ENCODE data around the gene UBE3A. TPM values are rescaled to one million over a fixed set of nuclear protein-coding genes. Genes with fewer than 3 reads are reported as not detected.

Gene UBE3A
- total RNA-seq, 3 donors from 2014 or later (not counting 1 experiment from before 2014, with no cell fraction given) = 119 to 131 (median 122) TPM

GRCh38 chr15:25433118-25433865 is 5.5 kb downstream of the UBE3A start:
- Mint-ChIP-seq H3K36me3 (no peaks in the 10 kb centered on the region), H3K4me1 (peaks cover 60 to 64% of the 10 kb centered on the region in 2 donors), H3K9me3 (no peaks in the 10 kb centered on the region), H3K27me3 (ENCODE audit: low read depth in 2 of 2) (no peaks in the 10 kb centered on the region), H3K27ac (peak overlapping the region; percentile 10 to 21), H3K4me3 (no peak overlapping the region)
- DNase-seq (no peak), ATAC-seq (no peak)
- 84% methylated on average over 19 of the region's 20 CpGs for WGBS (ENCODE audit: insufficient coverage)
- Histone ChIP-seq H3K9me3 (ENCODE audit: control insufficient read depth, insufficient read depth, low read length) (no peaks in the 10 kb centered on the region), H3K27ac (ENCODE audit: low read length) (no peak overlapping the region), H3K27me3 (ENCODE audit: control insufficient read depth, insufficient read depth, low read length) (no peaks in the 10 kb centered on the region), H3K4me1 (ENCODE audit: control insufficient read depth, insufficient read depth, low read length) (peaks cover 9% of the 10 kb centered on the region), H3K36me3 (ENCODE audit: control insufficient read depth, insufficient read depth, low read length) (no peaks in the 10 kb centered on the region), H3K4me3 (ENCODE audit: low read length) (no peak overlapping the region)
- no peak for TF ChIP-seq CTCF (IDR thresholded peaks at IDR 0.05)
- intact Hi-C loops (cut with micrococcal nuclease) = loop anchor here (10.0 kb wide), 1 partner anchor 478 kb away; the partner anchor contains the start of genes SNRPN and SNURF

- Histone ChIP-seq H3K4me1 (ENCODE audit: control insufficient read depth, insufficient read depth, low read length) (peaks cover 8% of the 10 kb centered on the region), H3K9me3 (ENCODE audit: control insufficient read depth, insufficient read depth, low read length) (no peaks in the 10 kb centered on the region), H3K36me3 (ENCODE audit: control insufficient read depth, insufficient read depth, low read length) (no peaks in the 10 kb centered on the region), H3K27me3 (ENCODE audit: control insufficient read depth, insufficient read depth, low read length) (no peaks in the 10 kb centered on the region), H3K4me3 (ENCODE audit: low read length) (no peak overlapping the region), H3K27ac (ENCODE audit: low read length) (no peak overlapping the region)
- no peak for TF ChIP-seq CTCF (IDR thresholded peaks at IDR 0.05)
- Mint-ChIP-seq H3K9me3 (no peaks in the 10 kb centered on the region), H3K4me1 (peaks cover 61 to 64% of the 10 kb centered on the region in 2 donors), H3K36me3 (no peaks in the 10 kb centered on the region), H3K4me3 (no peak overlapping the region), H3K27ac (peak overlapping the region; percentile 10 to 21), H3K27me3 (ENCODE audit: low read depth in 2 of 2) (no peaks in the 10 kb centered on the region)
- 84% methylated on average over 2 of the region's 3 CpGs for WGBS (ENCODE audit: insufficient coverage)
- DNase-seq (no peak), ATAC-seq (no peak)
- intact Hi-C loops (cut with micrococcal nuclease) = loop anchor here (10.0 kb wide), 1 partner anchor 477 kb away; the partner anchor contains the start of genes SNRPN and SNURF
Measured at GRCh38 chr15:25431836-25432561, 6.8 kb downstream of the UBE3A start.

GRCh38 chr15:25427861-25428260 is 11.0 kb downstream of the UBE3A start:
- Histone ChIP-seq H3K27ac (ENCODE audit: low read length) (no peak overlapping the region), H3K9me3 (ENCODE audit: control insufficient read depth, insufficient read depth, low read length) (no peaks in the 10 kb centered on the region), H3K4me1 (ENCODE audit: control insufficient read depth, insufficient read depth, low read length) (peaks cover 12% of the 10 kb centered on the region), H3K36me3 (ENCODE audit: control insufficient read depth, insufficient read depth, low read length) (no peaks in the 10 kb centered on the region), H3K27me3 (ENCODE audit: control insufficient read depth, insufficient read depth, low read length) (no peaks in the 10 kb centered on the region), H3K4me3 (ENCODE audit: low read length) (no peak overlapping the region)
- Mint-ChIP-seq H3K4me1 (peaks cover 61 to 62% of the 10 kb centered on the region in 2 donors), H3K4me3 (no peak overlapping the region), H3K9me3 (no peaks in the 10 kb centered on the region), H3K27ac (peak overlapping the region in 1 of 2 donors; percentile 63), H3K27me3 (ENCODE audit: low read depth in 2 of 2) (no peaks in the 10 kb centered on the region), H3K36me3 (no peaks in the 10 kb centered on the region)
- intact Hi-C loops (cut with micrococcal nuclease) = loop anchor here (10.0 kb wide), 1 partner anchor 53 kb away; no protein-coding TSS in a partner anchor
- WGBS (ENCODE audit: insufficient coverage) = no CpG with 5 or more reads among the region's 2 CpGs
- no peak for TF ChIP-seq CTCF (IDR thresholded peaks at IDR 0.05)
- DNase-seq (no peak), ATAC-seq (no peak)
